SK-N-SH treated with all-trans-retinoic acid at 6 μM for 48 hours (cell line): ENCODE measurements around the gene PLXNA4.

Experiments
- ATAC-seq: fragments of 200-7000 bp; cut with Tn5 transposase; 3 replicates; pipeline ENCODE4 v1.9.1; 2020; ENCODE audit warnings: mild to moderate bottlenecking, moderate library complexity
- ARNTL ChIP-seq: fragments of 450-650 bp; formaldehyde crosslinking; IDR thresholded peaks from 2 replicates; pipeline ENCODE4 v1.5.0; 2020; ENCODE audit warnings: low read depth, mild to moderate bottlenecking, moderate library complexity, borderline replicate concordance
- BACH2 ChIP-seq: fragments of 250-450 bp; sonication (Bioruptor Pico); IDR thresholded peaks from 2 replicates; pipeline ENCODE4 v1.9.0; 2021; ENCODE audit warnings: mild to moderate bottlenecking, borderline replicate concordance
- CREB5 ChIP-seq: fragments of 250-450 bp; sonication (Bioruptor Pico); IDR thresholded peaks from 2 replicates; pipeline ENCODE4 v1.5.1; 2020; ENCODE audit warnings: low read depth, mild to moderate bottlenecking, moderate library complexity
- CSDC2 ChIP-seq: fragments of 250-450 bp; sonication (Bioruptor Pico); IDR thresholded peaks from 2 replicates; pipeline ENCODE4 v1.5.0; 2020; ENCODE audit warnings: mild to moderate bottlenecking, moderate library complexity
- ESRRG ChIP-seq: fragments of 250-450 bp; sonication (Bioruptor Pico); IDR thresholded peaks from 2 replicates; pipeline ENCODE4 v1.6.1; 2021; ENCODE audit warnings: mild to moderate bottlenecking
- GLIS3 ChIP-seq: fragments of 250-450 bp; sonication (Bioruptor Pico); IDR thresholded peaks from 2 replicates; pipeline ENCODE4 v1.5.0; 2020; ENCODE audit warnings: mild to moderate bottlenecking, moderate library complexity
- OSR1 ChIP-seq: fragments of 250-450 bp; sonication (Bioruptor Pico); IDR thresholded peaks from 2 replicates; pipeline ENCODE4 v1.8.0; 2022; ENCODE audit warnings: moderate library complexity, mild to moderate bottlenecking, inconsistent platforms
- PATZ1 ChIP-seq: fragments of 250-450 bp; sonication (Bioruptor Pico); IDR thresholded peaks from 2 replicates; pipeline ENCODE4 v1.8.0; 2020; ENCODE audit warnings: mild to moderate bottlenecking, moderate library complexity, borderline replicate concordance
- POU6F1 ChIP-seq: fragments of 250-450 bp; sonication (Bioruptor Pico); IDR thresholded peaks from 2 replicates; pipeline ENCODE4 v1.8.0; 2021; ENCODE audit warnings: low read depth, mild to moderate bottlenecking, moderate library complexity, borderline replicate concordance
- PPARA ChIP-seq: fragments of 250-450 bp; sonication (Bioruptor Pico); IDR thresholded peaks from 2 replicates; pipeline ENCODE4 v1.5.0; 2020; ENCODE audit warnings: mild to moderate bottlenecking, borderline replicate concordance
- RARB ChIP-seq: fragments of 250-450 bp; sonication (Bioruptor Pico); IDR thresholded peaks from 2 replicates; pipeline ENCODE4 v1.8.0; 2021; ENCODE audit warnings: mild to moderate bottlenecking, moderate library complexity
- SNAI2 ChIP-seq: fragments of 250-450 bp; sonication (Bioruptor Pico); IDR thresholded peaks from 2 replicates; pipeline ENCODE4 v1.5.0; 2020; ENCODE audit warnings: mild to moderate bottlenecking, moderate library complexity
- TCF4 ChIP-seq: fragments of 250-450 bp; sonication (Bioruptor Pico); IDR thresholded peaks from 2 replicates; pipeline ENCODE4 v1.8.0; 2021; ENCODE audit warnings: mild to moderate bottlenecking, moderate library complexity, borderline replicate concordance
- TOX ChIP-seq: fragments of 250-450 bp; sonication (Bioruptor Pico); IDR thresholded peaks from 2 replicates; pipeline ENCODE4 v1.8.0; 2021; ENCODE audit warnings: mild to moderate bottlenecking, moderate library complexity, borderline replicate concordance
- ZFP3 ChIP-seq: fragments of 250-450 bp; sonication (Bioruptor Pico); IDR thresholded peaks from 2 replicates; pipeline ENCODE4 v1.5.0; 2020; ENCODE audit warnings: mild to moderate bottlenecking, moderate library complexity
- ZFP30 ChIP-seq: fragments of 450-650 bp; formaldehyde crosslinking; IDR thresholded peaks from 2 replicates; pipeline ENCODE4 v1.5.0; 2022; ENCODE audit warnings: mild to moderate bottlenecking, moderate library complexity
- ZNF565 ChIP-seq: fragments of 450-650 bp; formaldehyde crosslinking; conservative IDR thresholded peaks from 2 replicates; pipeline ENCODE4 v1.5.0; 2020; ENCODE audit warnings: low read depth, mild to moderate bottlenecking, moderate library complexity
- ZNF70 ChIP-seq: fragments of 450-650 bp; formaldehyde crosslinking; IDR thresholded peaks from 2 replicates; pipeline ENCODE4 v1.5.0; 2020; ENCODE audit warnings: mild to moderate bottlenecking, moderate library complexity
- ZNF8 ChIP-seq: fragments of 450-650 bp; formaldehyde crosslinking; IDR thresholded peaks from 2 replicates; pipeline ENCODE4 v1.5.0; 2020; ENCODE audit warnings: mild to moderate bottlenecking, moderate library complexity
- TF ChIP-seq, protein P1 (sequence below): fragments of 250-450 bp; sonication (Bioruptor Pico); IDR thresholded peaks from 2 replicates; pipeline ENCODE4 v1.5.0; 2020; ENCODE audit warnings: mild to moderate bottlenecking, moderate library complexity

The PLXNA4 gene

GRCh38 chr7:132162556-132163144 lies 413.6 kb downstream of the PLXNA4 start:
- no peak for ATAC-seq
- no peak for TF ChIP-seq ZNF565 (CRISPR knock-in tag)
- no peak for TF ChIP-seq ZFP30 (CRISPR knock-in tag)
- TF ChIP-seq CREB5, result no peak
- TF ChIP-seq POU6F1 (CRISPR knock-in tag), result no peak
- no peak for TF ChIP-seq BACH2 (CRISPR knock-in tag)
- no peak for TF ChIP-seq OSR1 (CRISPR knock-in tag)
- TF ChIP-seq ZFP3 (CRISPR knock-in tag), result no peak
- no peak for TF ChIP-seq PPARA (CRISPR knock-in tag)
- TF ChIP-seq GLIS3, result no peak
- no peak for TF ChIP-seq ZNF70 (CRISPR knock-in tag)
- TF ChIP-seq TOX (CRISPR knock-in tag), result no peak
- TF ChIP-seq TCF4 (CRISPR knock-in tag), result no peak
- TF ChIP-seq RARB (CRISPR knock-in tag), result no peak
- no peak for TF ChIP-seq ZNF8 (CRISPR knock-in tag)

GRCh38 chr7:132161976-132162375 lies 414.3 kb downstream of the PLXNA4 start:
- TF ChIP-seq TOX (CRISPR knock-in tag) (no peak), ESRRG (CRISPR knock-in tag) (no peak), ZFP30 (CRISPR knock-in tag) (no peak), ZFP3 (CRISPR knock-in tag) (no peak), CREB5 (no peak)
- no peak for ATAC-seq

- ATAC-seq, result no peak
- TF ChIP-seq, protein P1, sequence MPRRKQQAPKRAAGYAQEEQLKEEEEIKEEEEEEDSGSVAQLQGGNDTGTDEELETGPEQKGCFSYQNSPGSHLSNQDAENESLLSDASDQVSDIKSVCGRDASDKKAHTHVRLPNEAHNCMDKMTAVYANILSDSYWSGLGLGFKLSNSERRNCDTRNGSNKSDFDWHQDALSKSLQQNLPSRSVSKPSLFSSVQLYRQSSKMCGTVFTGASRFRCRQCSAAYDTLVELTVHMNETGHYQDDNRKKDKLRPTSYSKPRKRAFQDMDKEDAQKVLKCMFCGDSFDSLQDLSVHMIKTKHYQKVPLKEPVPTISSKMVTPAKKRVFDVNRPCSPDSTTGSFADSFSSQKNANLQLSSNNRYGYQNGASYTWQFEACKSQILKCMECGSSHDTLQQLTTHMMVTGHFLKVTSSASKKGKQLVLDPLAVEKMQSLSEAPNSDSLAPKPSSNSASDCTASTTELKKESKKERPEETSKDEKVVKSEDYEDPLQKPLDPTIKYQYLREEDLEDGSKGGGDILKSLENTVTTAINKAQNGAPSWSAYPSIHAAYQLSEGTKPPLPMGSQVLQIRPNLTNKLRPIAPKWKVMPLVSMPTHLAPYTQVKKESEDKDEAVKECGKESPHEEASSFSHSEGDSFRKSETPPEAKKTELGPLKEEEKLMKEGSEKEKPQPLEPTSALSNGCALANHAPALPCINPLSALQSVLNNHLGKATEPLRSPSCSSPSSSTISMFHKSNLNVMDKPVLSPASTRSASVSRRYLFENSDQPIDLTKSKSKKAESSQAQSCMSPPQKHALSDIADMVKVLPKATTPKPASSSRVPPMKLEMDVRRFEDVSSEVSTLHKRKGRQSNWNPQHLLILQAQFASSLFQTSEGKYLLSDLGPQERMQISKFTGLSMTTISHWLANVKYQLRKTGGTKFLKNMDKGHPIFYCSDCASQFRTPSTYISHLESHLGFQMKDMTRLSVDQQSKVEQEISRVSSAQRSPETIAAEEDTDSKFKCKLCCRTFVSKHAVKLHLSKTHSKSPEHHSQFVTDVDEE, result no peak
- TF ChIP-seq RARB (CRISPR knock-in tag) (no peak), CREB5 (no peak), ZNF70 (CRISPR knock-in tag) (no peak), SNAI2 (CRISPR knock-in tag) (no peak), PATZ1 (no peak), TCF4 (CRISPR knock-in tag) (no peak), BACH2 (CRISPR knock-in tag) (no peak), ZFP30 (CRISPR knock-in tag) (no peak), ZNF565 (CRISPR knock-in tag) (no peak), PPARA (CRISPR knock-in tag) (no peak), ARNTL (CRISPR knock-in tag) (no peak), POU6F1 (CRISPR knock-in tag) (no peak), TOX (CRISPR knock-in tag) (no peak), OSR1 (CRISPR knock-in tag) (no peak), ZNF8 (CRISPR knock-in tag) (no peak), ESRRG (CRISPR knock-in tag) (no peak), CSDC2 (CRISPR knock-in tag) (no peak)
These were observed 414.7 kb downstream of the PLXNA4 start for GRCh38 chr7:132161533-132161915.
